ENCODE measurements around the gene WDR31.
"Not testable (repeated sequence)": the region's sequence is repeated elsewhere in the genome, so short reads cannot be mapped to it uniquely, and the experiment has no call there.

WDR31 gene

GRCh38 chr9:113328045-113328782, 11.9 kb downstream of the WDR31 start:
- no peak for DNase-seq

- no peak for DNase-seq
These were observed 13.8 kb downstream of the WDR31 start for GRCh38 chr9:113326230-113326629.

DNA sequence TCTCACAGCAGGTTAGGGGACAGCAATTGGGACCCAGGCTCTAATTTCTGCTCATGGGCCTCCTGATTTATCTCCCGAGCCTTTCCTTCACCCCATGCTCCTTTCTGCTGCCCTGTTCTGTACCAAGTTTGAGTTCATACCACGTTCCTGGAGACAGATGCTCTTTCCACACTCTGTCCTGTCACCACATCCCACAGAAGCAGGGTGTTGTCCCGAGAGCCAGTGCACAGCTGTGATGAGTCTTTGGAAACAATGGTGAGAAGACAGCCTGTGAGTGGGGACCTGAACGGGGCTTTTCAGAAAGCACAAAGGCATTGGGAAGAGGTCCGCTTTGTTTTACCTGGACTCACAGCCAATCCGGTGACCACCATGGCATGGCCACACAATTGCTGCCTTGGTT, 17.4 kb downstream of the WDR31 start:
- no peak for DNase-seq

DNA sequence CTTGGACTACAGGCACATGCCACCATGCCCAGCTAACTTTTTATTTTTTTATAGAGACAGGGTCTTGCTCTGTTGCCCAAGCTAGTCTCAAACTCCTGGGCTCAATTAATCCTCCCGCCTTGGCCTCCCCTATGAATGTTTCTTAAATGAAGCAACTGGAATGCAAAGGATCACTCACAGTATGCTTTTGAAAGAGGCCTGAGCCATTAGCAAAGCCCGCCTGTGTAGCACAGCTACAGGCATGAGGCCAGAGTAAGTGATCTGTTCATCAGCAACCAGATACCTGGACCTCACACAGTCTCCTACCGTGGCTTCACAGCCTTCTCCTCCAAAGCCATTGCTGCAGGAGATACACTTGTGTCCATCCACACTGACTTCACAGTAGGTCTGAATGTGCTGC, 20.0 kb downstream of the WDR31 start:
- no peak for DNase-seq

DNA sequence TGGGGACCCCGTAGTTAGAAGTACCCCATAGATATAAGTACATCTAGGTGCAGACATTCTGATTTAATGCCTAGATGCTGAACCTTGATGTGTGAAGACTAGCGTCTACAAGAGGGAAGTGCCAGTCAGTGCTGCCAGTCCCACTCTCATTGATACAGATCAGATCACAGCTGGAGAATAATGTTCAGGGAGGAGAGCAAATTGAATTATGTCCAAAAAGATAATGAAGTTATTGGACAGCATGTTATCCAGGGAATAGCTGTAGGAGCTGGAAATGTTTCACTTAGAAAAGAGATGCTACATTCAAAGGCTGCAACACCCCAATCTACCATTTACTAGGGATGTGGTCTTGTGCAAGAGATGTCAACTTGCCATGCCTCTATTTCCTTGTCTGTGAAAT, 21.0 kb downstream of the WDR31 start:
- no peak for DNase-seq

DNA sequence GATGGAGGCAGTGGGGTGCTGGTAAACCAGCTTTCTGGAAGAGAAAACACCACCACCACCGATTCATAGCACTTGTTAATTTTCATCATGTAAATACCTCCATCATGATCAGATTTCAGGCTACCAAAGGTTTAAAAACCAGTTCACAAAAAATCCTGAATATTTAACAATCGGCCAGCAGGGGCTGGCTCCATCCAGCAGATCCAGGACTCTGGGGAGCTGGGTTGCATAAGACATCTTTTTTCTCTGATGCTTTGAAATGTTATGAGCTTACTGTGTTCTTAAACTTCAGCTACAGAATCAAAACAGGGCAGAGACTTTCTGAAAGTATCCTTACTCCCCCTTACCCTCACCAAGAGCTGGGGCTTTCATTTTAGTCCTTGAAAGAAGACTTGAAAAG, 22.3 kb downstream of the WDR31 start:
- DNase-seq = no peak

GRCh38 chr9:113316030-113316429, 24.0 kb downstream of the WDR31 start:
- DNase-seq = no peak

DNA sequence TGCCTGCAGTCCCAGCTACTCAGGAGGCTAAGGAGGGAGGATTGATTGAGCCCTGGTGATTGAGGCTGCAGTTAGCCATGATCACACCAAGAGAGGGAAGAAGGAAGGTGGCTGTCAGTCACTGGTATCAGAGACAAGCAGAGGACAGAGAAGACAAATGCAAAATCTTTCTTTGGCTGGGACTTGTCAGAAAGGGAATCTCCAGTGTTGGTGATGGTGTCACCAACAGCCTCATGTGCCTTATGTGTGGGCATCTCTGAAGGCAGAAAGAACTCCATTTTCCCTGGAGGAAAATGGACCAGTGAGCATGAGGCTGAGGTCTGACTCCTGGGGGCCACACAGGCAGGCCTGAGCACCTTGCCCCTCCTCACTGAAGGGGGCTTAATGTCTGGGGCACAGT, 24.8 kb downstream of the WDR31 start:
- no peak for DNase-seq

GRCh38 chr9:113313261-113313660, 26.8 kb downstream of the WDR31 start:
- DNase-seq = no peak

DNA sequence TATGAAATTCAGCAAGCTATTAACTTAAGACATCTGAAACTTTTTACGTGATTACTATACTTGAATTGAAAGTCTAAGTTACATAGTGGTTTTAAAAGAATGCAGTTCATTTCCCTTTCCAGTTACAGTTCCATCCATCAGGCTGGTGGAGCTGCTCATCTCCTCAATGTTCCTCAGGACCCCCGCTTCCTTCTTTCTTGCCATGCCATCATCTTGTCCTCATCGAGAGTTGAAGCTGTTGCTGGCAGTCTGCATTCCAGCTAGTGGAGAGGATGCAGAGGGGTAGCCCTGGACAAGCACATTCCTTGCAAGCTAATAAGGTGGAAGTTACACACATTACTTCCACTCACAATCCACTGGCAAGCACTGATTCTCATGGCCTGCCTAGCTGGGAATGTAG, 28.1 kb downstream of the WDR31 start:
- DNase-seq = no peak

GRCh38 chr9:113310538-113310937, 29.5 kb downstream of the WDR31 start:
- DNase-seq = no peak

DNA sequence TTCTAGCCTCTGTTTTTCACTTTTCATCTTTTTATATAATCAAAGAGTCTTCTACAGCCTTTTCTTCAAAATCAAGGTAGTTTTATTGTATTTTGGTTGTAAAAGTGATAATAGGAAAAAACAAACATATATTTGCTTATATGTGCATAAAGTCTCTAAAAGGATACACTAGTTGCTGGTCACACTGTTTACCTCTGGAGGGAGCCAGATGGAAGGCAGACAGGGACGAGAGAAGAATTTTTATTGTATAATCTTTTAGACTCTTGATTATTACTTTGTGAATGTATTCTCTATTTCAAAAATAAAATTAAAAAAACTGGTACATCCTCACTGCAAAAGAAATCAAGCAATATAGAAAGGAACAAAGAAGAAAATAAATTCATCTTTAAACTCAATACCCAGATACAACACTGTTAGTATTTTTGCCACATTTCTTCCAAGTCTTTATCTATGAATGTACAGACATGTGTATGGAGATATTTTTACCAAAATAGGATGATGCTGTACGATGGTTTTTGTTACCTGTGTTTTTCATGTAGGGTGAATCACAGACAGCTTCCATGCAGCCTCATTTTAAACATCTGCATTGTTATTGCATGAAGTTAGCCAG, 30.8 kb downstream of the WDR31 start:
- no peak for DNase-seq

DNA sequence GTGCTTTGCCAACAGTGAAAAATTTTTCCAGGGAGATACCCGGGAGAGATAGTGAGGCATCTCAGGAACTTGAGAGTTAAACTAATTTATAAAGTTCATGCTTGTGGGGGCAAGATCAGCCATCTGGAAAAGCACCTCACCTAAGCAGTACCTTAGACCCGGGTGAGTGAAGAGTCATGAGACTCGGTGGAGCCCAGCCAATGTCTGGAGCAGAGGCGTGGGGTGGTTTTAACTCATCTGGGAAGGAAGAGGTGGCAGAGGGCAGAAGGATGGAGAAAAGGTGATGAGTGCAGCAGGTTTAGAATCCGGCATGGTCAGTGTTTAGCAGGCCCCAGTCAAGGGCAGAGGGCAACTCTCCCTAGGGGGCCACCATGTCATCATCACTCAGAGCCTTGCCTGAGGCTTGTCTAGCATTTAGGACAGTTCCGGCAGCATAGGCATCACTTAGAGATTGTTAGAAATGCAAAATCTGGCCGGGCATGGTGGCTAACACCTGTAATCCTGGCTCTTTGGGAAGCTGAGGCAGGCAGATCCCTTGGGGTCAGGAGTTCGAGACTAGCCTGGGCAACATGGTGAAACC, 32.6 kb downstream of the WDR31 start:
- DNase-seq = no peak

DNA sequence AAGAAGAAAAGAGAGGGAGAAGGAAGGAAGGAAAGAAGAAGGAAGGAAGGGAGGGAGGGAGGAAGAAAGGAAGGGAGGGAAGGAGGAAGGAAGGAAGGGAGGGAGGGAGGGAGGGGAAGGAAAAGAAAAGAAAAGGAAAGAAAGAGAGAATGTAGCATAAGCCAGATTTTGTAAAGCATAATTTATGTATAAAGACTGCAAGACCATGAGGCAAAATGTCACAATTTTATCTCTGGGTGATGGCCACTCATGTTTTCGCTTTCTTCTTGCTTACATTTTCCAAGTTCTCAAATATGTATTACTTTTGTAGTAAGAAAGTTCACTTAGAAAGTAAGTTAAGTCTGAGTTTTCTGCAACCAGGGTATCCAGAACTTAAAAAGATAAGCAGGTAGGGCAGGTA, 33.5 kb downstream of the WDR31 start:
- DNase-seq = no peak

DNA sequence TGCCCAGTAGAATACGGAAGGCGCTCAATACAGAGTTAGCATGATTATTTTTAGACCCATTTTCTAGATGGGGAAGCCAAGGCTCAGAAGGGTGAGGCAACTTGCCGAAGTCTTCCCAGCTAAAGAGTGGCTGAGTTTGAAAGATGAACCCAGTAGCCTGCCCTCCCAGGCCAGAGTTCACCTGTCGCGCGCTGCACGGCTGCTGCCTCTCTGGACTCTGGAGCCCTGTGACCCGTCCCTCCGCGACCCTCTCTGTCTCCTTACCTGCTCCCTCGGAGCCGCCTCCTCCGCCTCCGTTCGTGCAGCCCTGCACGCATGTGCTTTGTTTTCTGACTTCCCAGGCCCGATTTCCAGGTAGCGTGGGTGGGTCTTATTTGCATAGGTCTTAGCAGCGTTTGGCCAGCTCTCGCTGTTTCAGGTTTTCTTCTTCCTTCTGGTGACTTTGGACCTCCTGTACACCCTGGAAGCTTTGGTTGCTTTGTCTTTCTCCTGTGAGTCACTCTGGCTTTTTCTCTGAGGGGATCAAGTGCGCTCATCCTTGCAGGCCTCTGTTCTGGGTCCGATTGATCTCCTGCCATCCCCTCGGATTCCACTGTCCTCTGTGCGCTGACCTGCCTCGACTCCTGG, 37.2 kb downstream of the WDR31 start, which contains the start of gene RNF183:
TSS of gene RNF183 (minus strand) at position 585 of the 627 bp plus-strand sequence. CDS start 5,192 bp downstream, outside the sequence.
- no peak for DNase-seq

GRCh38 chr9:113301548-113301947, 38.5 kb downstream of the WDR31 start:
- no peak for DNase-seq

GRCh38 chr9:113299800-113300292, 40.2 kb downstream of the WDR31 start:
- no peak for DNase-seq

GRCh38 chr9:113298924-113299770, 40.9 kb downstream of the WDR31 start:
- DNase-seq = no peak

DNA sequence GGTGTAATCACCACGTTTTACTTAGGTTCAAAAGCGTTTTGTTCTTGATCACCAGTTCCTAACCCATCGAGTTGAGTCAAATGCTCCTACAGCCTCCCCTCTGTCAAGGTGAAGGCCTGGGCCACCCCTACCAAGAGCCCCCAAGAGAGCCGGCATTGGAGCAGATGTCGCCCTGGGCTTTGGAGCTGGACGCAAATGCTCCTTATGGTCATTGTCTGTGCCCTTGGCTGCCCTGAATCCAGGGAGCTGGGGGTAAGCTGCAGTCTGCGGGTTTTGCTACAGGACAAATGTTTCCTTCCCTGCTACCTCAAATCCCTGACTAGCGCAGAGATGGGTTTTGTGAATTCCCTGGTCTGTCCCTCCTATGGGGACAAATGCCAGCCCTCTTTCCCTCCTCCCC, 41.8 kb downstream of the WDR31 start:
- no peak for DNase-seq

- DNase-seq = no peak
These were observed 43.1 kb downstream of the WDR31 start for GRCh38 chr9:113296796-113297558.

DNA sequence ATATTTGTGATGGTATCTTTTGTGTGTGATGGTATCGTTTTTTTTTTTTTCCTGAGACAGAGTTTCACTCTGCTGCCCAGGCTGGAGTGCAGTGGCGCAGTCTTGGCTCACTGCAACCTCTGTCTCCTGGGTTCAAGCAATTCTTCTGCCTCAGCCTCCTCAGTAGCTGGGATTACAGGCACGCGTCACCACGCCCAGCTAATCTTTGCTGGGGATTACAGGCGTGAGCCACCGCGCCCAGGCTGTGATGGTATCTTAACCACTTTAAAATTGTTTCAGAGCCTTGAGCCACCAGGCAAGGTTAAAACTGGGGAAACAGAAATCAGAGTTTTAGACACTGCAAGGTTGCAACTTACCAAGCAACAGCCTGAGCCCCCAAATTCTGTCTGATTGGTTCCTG, 43.8 kb downstream of the WDR31 start:
- not testable (repeated sequence) for DNase-seq
